MG63 (cell line): Measurements from ENCODE around the gene BCHE. TPM values are rescaled to one million over a fixed set of nuclear protein-coding genes. Genes with fewer than 3 reads are reported as not detected.

Experiments used
- DNase-seq: peaks from one replicate; pipeline ENCODE4 v3.0.0-alpha.2; 2020
- H3K27me3 ChIP-seq: fragments of 250-450 bp; sonication (Bioruptor Pico); 2 replicates; pipeline ENCODE4 v1.5.1; 2020; ENCODE audit warnings: mild to moderate bottlenecking, moderate library complexity
- H3K36me3 ChIP-seq: fragments of 250-450 bp; sonication (Bioruptor Pico); 2 replicates; pipeline ENCODE4 v1.5.1; 2020; ENCODE audit warnings: mild to moderate bottlenecking, moderate library complexity
- H3K4me3 ChIP-seq: fragments of 250-450 bp; sonication (Bioruptor Pico); 2 replicates; pipeline ENCODE4 v1.5.1; 2020; ENCODE audit warnings: mild to moderate bottlenecking, moderate library complexity
- H3K9me3 ChIP-seq: fragments of 250-450 bp; sonication (Bioruptor Pico); 2 replicates; pipeline ENCODE4 v1.5.1; 2020; ENCODE audit warnings: mild to moderate bottlenecking, moderate library complexity
- total RNA-seq: library from RNA; depleted of rRNA; stranded (reverse); fragments of >200 nt; shearing (Covaris generic); gene quantifications from 2 replicates; pipeline ENCODE4 v1.2.3, GENCODE V29; 2014; ENCODE audit warnings: low replicate concordance; rRNA removed

The BCHE gene
- total RNA-seq, result not detected in 2 replicates

DNA sequence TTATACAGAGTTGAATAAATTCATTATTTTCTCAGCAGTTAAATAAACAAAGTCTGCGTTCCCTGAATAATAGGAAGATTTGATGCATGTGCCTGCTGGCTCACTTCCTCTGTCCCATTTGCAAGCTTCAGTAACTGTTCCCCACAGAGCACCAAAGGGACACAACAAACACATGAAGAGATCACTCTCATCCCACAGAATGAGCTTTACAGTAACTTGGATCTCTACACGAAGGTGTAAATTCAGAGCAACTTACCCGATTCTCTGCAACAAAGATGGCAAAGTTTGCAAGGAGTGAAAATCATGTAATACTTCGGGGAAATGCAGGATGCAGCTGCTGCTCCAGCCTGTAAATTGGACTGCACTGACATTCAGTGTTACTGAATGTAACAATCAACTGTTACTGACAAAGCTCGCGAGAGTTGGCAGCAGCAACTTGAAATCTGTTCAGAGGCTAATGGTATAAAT, at the start of gene BCHE:
Gene BCHE (minus strand): TSS at position 366 of the 468 bp plus-strand sequence. CDS start 6,390 bp downstream, outside the sequence.
- no peaks in the 10 kb centered on the region for H3K36me3 ChIP-seq
- no peak within 1 kb of the TSS for H3K4me3 ChIP-seq
- H3K27me3 ChIP-seq, result no peaks in the 10 kb centered on the region
- H3K9me3 ChIP-seq, result no peaks in the 10 kb centered on the region
- peak; percentile 7 for DNase-seq

- DNase-seq, result no peak
- Histone ChIP-seq H3K9me3 (no peaks in the 10 kb centered on the region), H3K27me3 (no peaks in the 10 kb centered on the region), H3K4me3 (no peak overlapping the region), H3K36me3 (no peaks in the 10 kb centered on the region)
These were observed 48.5 kb upstream of the BCHE start for GRCh38 chr3:165885558-165886270.

DNA sequence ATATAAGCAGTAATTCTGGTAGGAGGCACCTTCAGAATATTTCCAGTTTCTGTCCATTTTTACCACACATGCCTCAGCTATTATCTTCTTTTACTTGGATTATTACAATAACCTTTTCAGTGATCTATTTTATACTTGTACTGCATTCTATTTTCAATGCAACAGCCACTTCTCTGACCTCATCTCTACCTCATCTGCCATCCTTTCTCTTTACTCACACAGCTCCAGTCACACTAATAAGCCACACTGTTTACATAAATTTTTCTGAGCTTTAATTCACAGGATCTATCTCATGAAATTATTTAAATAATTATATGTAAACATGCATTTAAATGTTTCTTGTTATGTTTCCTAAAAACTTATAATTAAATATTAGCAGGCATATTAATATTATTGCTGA, 47.3 kb upstream of the BCHE start:
- Histone ChIP-seq H3K27me3 (no peaks in the 10 kb centered on the region), H3K36me3 (no peaks in the 10 kb centered on the region), H3K4me3 (peak overlapping the region; percentile 56), H3K9me3 (no peaks in the 10 kb centered on the region)
- no peak for DNase-seq

DNA sequence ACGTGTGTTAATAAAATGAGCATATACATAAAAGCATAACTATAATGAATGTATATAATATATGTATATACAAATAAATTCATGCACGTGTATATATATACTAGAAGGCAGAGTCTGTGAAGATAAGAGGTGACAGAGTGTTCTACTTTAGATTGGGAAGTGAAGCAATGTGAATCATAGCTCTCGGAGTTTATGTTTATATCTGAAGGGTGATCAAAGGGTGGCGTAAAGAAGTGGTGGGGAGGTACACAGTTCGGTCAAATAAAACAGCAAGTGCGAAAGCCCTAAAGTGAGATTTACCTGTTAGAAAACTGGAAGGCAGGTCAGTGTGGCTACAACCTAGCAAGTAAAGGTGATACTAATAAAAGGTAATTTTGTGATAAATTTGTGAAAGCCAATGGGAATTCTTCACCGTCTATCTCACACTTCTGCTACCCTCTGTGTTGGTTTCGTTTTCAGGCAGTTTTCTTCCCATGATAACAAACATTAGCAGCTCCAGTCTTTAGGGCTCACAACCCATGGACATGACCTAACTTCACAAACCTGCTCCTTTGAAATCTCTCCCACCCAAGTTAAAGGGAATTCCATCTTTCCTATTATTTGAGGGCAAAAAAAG, 46.7 kb upstream of the BCHE start:
- Histone ChIP-seq H3K27me3 (no peaks in the 10 kb centered on the region), H3K4me3 (peak overlapping the region; percentile 56), H3K9me3 (no peaks in the 10 kb centered on the region), H3K36me3 (no peaks in the 10 kb centered on the region)
- no peak for DNase-seq

DNA sequence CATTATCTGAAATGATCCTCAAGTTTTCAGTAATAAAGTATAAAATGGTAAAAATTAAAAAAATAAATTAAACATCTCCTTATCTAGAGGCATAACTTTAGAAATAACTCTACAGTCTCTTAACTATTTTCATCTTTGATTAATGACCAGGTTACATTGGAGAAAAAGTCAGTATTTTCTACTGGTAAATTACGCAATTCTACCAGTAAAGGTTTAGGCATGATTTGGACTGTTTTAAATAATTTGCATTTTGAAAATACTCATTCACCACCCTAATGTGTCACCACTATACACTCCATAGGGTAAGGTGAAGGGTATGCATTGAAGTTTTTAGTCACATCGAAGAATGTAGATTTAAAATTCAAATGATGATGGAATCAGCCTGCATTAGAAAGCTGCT, 45.9 kb upstream of the BCHE start:
- DNase-seq, result no peak
- Histone ChIP-seq H3K9me3 (no peaks in the 10 kb centered on the region), H3K27me3 (no peaks in the 10 kb centered on the region), H3K4me3 (no peak overlapping the region; the same call in 1 of the 2 replicates), H3K36me3 (no peaks in the 10 kb centered on the region)

- H3K9me3 ChIP-seq, result no peaks in the 10 kb centered on the region
- no peak for DNase-seq
- no peaks in the 10 kb centered on the region for H3K27me3 ChIP-seq
These were observed 38.4 kb upstream of the BCHE start for GRCh38 chr3:165875644-165876043.

DNA sequence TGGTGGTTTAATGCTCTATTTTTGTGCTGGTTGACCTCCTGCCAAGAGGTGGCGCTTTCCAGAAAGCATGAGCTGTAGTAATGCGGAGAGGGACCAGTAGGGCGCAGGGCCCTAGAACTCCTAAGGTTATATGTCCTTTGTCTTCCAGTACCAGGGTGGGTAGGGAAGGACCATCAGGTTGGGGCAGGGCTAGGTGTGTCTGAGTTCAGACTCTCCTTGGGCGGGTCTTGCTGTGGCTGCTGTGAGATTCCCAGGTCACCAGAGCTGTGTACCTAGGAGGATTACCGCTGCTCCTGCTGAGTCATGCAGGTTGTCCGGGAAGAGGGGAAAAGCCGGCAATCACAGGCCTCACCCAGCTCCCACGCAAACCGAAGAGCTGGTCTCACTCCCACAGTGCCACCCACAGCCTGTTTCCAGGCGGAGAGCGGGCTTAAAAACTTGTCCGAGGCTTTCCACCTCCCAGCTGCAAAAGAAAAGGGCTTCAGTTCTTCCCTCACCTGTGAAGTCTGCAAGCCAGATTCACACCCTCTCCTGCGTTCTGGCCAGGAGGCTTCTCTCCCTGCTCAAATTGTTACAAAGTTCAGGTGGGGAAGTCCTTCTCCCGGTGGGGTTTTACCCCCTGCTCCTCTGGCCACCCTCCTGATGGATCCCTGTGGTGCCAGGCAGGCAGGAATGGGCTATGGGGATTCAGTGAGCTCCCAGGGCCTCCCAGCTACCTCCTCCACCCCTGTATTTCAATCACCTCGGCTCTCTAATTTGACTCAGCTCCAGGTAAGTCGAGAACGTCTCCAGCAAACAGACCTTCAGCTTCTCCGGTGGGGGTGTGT, 37.7 kb upstream of the BCHE start:
- Histone ChIP-seq H3K4me3 (no peak overlapping the region), H3K27me3 (no peaks in the 10 kb centered on the region), H3K36me3 (no peaks in the 10 kb centered on the region), H3K9me3 (no peaks in the 10 kb centered on the region)
- DNase-seq, result no peak

More at GRCh38 chr3:165875644-165876043, 38.4 kb upstream of the BCHE start:
- Histone ChIP-seq H3K4me3 (no peak overlapping the region), H3K36me3 (no peaks in the 10 kb centered on the region)

GRCh38 chr3:165868088-165868487, 30.9 kb upstream of the BCHE start:
- no peak for DNase-seq
- Histone ChIP-seq H3K36me3 (no peaks in the 10 kb centered on the region), H3K27me3 (no peaks in the 10 kb centered on the region), H3K4me3 (no peak overlapping the region), H3K9me3 (no peaks in the 10 kb centered on the region)

GRCh38 chr3:165859061-165859460, 21.8 kb upstream of the BCHE start:
- Histone ChIP-seq H3K9me3 (no peaks in the 10 kb centered on the region), H3K4me3 (no peak overlapping the region), H3K27me3 (no peaks in the 10 kb centered on the region), H3K36me3 (no peaks in the 10 kb centered on the region)
- DNase-seq, result no peak

DNA sequence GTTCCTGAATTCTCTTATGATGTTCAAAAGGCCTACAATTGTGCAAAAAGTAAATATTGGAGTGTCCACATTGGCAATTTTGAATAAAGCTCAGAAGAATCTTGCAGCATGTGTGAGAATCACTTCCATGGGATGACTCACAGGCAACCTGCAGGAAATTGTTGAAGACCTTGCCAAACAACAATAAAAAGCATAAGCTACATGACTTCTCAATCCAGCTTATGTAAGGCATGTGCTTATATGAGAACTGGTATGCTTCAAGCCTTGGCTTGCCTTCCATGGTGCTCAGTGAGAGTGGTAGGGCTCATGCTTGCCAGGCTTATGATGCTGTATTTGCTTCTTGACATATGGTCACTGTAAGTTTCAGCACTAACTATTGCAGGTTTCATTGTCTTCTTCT, 18.4 kb upstream of the BCHE start:
- no peaks in the 10 kb centered on the region for H3K9me3 ChIP-seq
- H3K4me3 ChIP-seq, result no peak overlapping the region
- H3K27me3 ChIP-seq, result no peaks in the 10 kb centered on the region
- DNase-seq, result peak; percentile 68
- H3K36me3 ChIP-seq, result no peaks in the 10 kb centered on the region

- no peak overlapping the region for H3K4me3 ChIP-seq
- no peaks in the 10 kb centered on the region for H3K36me3 ChIP-seq
- no peaks in the 10 kb centered on the region for H3K9me3 ChIP-seq
- no peaks in the 10 kb centered on the region for H3K27me3 ChIP-seq
- no peak for DNase-seq
These were observed 17.5 kb upstream of the BCHE start for GRCh38 chr3:165854696-165855095.

- H3K27me3 ChIP-seq, result no peaks in the 10 kb centered on the region
- no peak for DNase-seq
- no peak overlapping the region for H3K4me3 ChIP-seq
- H3K9me3 ChIP-seq, result no peaks in the 10 kb centered on the region
- no peaks in the 10 kb centered on the region for H3K36me3 ChIP-seq
These were observed 15.5 kb upstream of the BCHE start for GRCh38 chr3:165852711-165853110.

GRCh38 chr3:165852191-165852590, 15.0 kb upstream of the BCHE start:
- H3K4me3 ChIP-seq, result no peak overlapping the region
- H3K9me3 ChIP-seq, result no peaks in the 10 kb centered on the region
- no peak for DNase-seq
- H3K27me3 ChIP-seq, result no peaks in the 10 kb centered on the region
- H3K36me3 ChIP-seq, result no peaks in the 10 kb centered on the region

- H3K4me3 ChIP-seq, result no peak overlapping the region
- H3K27me3 ChIP-seq, result no peaks in the 10 kb centered on the region
- DNase-seq, result no peak
- H3K36me3 ChIP-seq, result no peaks in the 10 kb centered on the region
- no peaks in the 10 kb centered on the region for H3K9me3 ChIP-seq
These were observed 8.8 kb upstream of the BCHE start for GRCh38 chr3:165846056-165846455.

DNA sequence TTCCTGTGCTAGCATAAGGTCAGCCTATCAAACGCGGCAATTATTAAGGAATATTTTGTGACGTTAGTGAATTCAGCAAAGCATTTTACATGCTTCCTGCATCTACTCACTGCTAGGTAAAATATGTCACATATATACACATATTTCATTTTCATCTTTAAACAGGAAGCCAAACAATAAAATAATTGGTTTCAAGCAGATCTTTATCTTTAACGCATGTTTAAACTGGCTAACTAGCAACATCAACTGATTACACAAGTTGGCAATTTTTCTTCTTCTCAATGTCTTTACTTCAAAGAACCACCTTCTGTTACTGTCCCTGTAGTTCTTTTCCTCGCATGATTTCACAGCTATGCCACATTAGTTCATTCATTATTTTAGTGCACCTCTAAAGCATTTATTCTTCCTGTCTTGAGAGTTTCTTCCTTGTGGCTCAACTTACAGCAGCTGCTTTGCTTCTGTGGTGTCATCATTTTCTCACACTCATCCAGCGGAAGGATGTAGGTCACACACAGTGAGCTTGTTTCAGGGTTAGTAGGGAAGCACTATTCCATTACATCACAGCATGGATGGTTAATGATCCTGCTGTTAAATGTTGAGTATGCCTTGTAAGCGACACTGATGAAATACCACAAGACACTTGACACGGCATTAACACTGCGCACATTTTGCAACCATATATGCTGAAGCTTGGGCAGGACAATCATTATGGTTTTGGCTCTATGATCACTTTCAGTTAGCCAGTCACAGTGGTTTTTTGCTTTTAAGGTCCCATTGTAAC, 2.3 kb upstream of the BCHE start:
- Histone ChIP-seq H3K9me3 (no peaks in the 10 kb centered on the region), H3K36me3 (no peaks in the 10 kb centered on the region), H3K27me3 (no peaks in the 10 kb centered on the region), H3K4me3 (no peak overlapping the region)
- DNase-seq, result no peak

GRCh38 chr3:165837801-165838200, 578 bp upstream of the BCHE start:
- no peaks in the 10 kb centered on the region for H3K27me3 ChIP-seq
- DNase-seq, result no peak
- H3K9me3 ChIP-seq, result no peaks in the 10 kb centered on the region

More at GRCh38 chr3:165837801-165838200, 578 bp upstream of the BCHE start:
- no peak overlapping the region for H3K4me3 ChIP-seq
- no peaks in the 10 kb centered on the region for H3K36me3 ChIP-seq
